Activated CD8-positive, alpha-beta memory T cell treated with anti-CD3 and anti-CD28 coated beads, Interleukin-2, amount 50 U/mL, for 48 hours (primary cell): ENCODE results near the gene TMEM150C.

Source experiments
- DNase-seq: peaks from one replicate; pipeline ENCODE4 v3.0.0-alpha.2; 2020

The TMEM150C gene

DNA sequence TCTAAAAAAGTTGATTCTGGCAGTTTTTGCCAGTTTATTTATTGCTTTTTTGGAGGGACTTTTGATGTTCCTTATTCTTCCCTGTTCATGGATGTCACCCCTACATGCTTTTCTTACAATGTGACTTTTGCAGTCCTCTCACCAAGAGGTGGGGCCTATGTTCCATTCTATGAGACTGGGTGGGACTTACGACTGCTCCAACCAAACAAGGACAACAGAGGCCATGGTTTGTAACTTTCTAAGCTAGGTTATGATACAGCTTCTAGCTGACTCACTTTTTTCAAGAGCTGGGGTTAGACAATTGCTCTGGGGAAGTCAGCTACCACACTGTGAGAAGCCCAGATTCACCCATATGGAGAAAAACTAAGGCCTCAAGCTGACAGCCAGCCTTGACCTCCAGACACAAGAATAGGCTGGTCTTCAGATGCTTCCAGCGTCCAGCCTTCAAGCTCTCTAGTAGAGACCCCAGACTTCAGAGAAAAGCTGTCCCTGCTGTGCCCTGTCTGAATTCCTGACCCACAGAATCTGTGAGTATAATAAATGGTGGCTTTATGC, 91.9 kb downstream of the TMEM150C start:
- DNase-seq: no peak

DNA sequence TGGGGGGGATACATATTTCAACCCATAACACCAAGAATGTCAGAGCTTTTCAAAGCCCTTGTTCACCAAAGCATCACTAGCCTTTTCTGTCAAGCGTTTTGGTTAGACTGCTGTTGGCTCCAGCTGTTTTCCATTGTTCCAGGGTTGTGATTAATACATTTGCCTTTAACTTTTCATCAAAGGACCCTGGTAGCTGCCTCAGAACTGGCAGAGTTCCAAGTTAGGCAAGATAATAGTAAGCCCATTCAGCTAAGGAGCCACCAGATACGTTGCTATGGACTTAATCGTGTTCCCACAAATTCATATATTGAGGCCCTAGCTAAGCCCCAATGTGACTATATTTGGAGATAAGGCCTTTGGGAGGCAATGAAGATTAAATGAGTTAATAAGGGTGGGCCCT, 94.3 kb downstream of the TMEM150C start:
- no peak for DNase-seq

DNA sequence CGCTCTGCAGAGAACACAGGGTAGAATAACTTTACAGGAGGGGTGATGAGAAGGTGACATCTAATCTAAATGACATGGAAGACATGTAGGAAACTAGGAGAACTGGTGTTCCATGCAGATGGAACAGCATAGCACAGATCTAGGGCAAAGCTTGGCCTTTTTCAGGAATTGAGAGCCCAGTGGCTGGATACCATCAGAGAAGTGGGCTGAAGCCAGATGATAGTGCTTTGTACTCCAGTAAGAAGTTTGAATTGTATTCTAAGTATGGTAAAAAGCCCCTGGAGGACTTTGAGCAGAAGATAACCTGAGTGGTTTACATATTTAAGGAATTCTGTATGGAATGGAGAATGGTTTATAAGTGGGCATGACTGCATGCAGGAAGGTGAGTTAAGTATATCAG, 98.6 kb downstream of the TMEM150C start:
- no peak for DNase-seq

DNA sequence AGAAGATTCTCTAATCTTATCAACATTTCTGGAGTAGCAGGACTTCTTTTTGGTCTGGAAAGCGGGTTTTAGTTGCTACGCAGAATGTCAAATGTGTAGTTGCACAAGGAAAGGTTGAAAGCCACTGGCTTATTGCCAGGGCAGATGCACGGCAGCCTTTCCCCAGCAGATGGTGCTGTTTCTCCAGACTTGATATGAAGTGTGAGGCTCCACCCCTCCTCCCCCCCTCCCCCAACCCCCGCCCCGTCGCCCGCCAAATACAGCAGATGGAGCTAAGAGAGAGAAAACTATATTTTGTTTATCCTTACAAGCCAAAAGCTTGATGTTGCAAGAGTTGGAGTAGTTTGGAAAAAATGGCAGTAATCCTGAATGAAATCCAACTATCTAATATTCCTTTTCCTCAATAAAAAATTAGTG, 99.4 kb downstream of the TMEM150C start:
- peak; percentile 91 for DNase-seq

DNA sequence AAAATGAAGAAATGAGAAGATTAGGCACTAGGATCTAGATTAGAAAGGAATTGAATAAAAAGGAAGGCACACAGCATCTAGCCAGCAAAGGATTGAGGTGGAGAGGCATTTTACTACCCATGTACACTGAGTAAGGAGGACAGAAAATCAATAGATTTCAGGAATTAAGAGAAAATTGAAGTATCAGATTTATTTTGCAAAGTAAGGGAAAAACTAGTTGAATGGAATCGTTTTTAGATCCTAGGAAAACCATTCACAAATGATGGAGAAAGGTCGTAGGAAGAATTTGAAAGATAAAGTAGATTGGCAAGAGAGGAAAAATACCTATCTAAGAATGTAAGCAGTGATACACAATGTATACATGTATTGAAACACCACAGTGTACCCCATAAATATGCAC, 100.1 kb downstream of the TMEM150C start:
- DNase-seq: no peak

DNA sequence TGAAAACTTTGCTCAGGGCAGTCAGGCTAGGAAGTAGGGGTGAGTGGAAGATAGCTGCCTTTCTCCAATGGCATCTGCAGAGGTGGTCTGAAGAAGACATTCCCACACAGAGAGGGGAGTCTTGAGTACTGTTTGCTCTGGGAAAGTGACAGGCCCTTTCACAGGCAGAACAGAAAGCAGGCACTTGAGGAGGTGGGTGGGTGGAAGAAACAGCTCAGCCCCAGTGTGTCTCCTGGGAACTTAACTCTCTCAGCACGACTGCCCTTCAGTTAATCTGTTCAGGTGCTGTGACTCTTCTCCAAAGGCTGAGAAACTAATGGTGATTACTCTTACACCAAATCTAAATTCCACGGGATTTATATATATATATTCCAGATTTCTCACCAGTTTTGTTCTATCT, 103.1 kb downstream of the TMEM150C start:
- DNase-seq: no peak

DNA sequence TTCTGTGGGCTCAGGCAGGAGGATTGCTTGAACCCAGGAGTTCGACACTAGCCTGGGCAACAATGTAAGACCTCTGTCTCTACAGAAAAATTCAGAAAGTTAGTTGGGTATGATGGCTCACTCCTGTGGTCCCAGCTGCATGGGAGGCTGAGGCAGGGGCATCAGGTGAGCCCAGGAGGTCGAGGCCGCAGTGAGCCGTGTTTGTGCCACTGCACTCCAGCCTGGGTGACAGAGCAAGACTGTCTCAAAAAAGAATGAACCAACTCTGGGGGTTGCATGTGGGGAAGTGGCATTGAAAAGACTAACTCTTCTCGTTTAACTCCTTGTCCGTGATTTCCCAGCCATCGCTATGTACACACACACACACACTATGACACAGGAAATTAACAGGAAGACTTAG, 104.5 kb downstream of the TMEM150C start:
- no peak for DNase-seq

DNA sequence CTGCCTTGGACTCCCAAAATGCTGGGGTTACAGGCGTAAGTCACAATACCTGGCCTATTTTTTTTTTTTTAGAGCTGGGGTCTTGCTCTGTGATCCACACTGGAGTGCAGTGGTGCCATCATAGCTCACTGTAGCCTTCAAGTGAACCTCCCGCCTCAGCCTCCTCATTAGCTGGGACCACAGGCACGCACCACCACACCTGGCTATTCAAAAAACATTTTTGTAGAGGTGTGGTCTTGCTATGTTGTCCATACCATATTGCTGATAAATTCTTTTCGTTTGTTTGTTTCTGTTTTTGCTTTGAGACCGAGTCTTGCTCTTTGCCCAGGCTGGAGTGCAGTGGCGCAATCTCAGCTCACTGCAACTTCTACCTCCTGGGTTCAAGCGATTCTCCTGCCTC, 109.8 kb downstream of the TMEM150C start:
- no peak for DNase-seq

DNA sequence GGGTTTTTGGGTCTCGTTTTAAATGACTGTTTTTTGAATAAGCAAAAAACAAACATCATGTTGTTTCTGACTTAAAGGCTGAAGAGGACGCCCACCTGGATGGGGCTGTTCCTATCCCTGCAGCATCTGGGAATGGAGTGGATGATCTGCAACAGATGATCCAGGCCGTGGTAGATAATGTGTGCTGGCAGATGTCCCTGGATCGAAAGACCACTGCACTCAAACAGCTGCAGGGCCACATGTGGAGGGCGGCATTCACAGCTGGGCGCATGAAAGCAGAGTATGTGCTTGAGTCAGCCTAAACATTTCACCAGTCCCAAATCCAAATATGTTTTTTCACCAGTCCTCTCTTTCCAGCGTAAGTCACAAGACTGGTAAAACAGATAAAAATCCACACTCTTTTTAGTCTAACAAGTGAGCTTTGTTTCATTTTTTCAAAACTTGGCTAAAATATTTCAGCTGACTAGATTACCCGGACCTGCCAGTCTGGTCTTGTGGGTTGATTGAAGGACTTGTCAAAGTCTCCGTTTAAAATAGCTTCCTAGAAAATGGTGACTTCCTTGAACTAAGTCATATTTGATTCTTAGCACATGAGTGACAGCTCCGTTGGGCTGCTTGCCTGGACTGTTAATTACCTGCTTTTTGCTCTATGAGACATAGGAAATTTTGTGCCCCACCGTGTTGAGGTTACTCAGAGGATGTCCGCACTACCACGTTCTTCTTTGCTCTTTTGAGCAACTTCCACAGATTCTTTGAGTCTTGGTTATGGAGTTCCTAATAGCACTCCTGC, 110.6 kb downstream of the TMEM150C start:
- no peak for DNase-seq

DNA sequence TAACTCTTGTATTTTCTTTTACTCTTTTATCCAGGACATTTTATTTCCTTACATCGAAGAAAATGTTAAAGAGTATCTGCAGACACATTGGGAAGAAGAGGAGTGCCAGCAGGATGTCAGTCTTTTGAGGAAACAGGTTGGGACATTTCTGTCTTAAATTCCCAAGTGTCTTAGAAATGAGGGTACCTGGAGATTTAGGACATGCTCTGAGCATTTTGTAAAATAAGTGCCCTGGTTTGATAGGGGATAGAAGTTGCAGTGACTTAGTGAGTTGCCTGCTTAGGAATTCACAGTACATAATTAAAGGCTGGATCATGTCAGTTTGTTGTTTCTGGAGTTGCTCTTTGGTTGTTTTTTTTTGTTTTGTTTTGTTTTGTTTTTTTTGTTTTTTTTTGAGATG, 113.9 kb downstream of the TMEM150C start:
- DNase-seq: no peak

DNA sequence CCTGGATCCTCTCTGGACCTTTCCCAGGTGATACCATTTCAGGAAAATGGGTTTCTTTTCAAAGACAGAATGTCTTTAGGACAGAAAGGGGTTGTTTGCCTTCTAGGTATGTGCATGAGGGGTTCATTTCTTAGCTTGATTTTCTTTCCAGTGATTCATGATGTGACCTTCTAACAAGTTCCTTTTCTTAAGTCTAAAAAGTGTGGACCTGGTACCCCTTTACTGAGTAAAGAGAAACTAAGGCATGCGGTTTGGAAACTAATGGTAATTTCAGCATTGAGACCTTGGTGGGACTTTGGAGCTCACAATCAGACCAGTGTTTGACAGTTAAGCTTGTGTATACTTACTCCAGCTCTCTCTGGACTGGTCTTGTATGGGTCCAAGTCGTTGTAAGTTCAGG, 122.7 kb downstream of the TMEM150C start:
- DNase-seq: no peak

DNA sequence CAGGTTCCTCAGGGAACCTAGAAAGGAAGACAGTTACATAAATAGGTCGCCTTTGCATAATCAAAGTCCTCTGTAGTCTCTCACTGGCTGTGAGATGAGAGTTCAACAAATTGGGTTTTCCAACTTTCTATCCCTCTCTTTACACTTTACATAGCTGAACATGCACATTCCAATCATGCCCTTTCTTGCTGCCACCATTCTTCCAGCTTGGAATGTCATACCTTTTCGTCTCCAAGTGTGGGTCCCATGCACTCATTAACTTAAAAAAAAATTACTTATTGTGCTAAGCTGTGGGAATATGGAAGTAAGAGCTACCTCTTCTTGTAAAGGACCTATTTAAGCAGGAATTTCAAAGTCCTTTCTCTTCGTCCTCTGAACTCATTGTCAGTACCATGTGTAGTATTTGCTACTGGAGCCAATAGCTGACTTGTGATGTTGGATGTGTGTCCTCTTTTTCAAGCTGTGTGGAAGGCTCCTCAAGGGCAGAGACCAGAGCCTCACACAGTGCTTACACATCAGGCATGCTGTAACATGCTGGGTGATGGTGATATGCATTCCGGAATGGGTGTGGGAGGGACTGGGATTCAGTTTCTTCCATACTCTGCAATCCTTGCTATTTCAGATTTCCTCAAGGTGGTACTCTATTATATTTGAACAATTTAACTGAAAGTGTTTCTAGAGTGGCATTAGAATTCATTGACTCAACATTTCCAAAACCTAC, 124.3 kb downstream of the TMEM150C start:
- DNase-seq: no peak

DNA sequence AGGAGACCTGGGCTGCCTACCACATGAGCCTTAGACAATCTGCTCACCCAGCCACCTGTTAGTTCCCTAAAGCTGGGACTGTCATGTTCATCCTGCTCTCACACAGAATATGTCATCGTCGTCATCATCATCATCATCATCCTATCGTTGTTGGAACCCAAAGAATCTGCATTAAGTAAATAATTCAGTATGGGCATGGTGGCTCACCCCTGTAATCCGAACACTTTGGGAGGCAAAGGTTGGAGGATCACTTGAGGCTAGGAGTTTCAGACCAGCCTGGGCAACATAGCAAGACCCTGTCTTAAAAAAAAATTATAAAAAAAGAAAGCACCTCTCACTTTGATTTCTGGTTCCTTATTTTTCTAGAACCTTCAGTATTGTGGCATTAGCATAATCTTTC, 125.0 kb downstream of the TMEM150C start:
- DNase-seq: no peak

DNA sequence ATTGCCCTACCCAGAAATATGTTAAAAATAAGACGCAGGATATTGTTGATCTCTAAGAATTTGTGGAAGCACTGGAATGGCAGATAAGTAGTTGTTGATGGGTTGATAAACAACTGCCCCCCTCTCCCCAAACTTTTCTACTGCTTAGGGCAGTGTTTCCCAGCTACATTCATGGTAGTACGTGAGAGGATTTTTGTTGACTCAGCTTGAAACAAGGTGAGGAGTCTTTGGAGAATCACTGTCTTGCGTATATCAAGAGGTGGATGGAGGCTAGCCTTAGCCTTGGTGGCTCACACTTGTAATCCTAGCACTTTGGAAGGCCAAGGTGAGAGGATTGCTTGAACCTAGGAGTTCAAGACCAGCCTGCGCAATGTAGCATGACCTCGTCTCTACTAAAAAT, 125.7 kb downstream of the TMEM150C start:
- no peak for DNase-seq

DNA sequence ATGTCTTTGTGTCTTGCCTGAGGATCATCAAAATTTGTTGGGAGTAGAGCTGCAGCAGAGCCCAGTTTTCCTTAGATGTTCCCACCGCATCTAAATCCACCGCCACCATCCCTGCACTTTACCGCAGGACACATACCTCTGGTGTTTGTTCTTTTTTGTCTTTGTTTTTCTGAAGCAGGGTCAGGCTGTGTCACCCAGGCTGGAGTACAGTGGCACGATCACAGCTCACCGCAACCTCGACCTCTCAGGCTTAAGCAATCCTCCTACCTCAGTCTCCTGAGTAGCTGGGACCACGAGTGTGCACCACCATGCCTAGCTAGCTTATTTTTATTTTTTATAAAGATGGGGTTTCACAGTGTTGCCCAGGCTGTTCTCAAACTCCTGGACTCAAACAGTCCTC, 126.8 kb downstream of the TMEM150C start:
- DNase-seq: no peak

DNA sequence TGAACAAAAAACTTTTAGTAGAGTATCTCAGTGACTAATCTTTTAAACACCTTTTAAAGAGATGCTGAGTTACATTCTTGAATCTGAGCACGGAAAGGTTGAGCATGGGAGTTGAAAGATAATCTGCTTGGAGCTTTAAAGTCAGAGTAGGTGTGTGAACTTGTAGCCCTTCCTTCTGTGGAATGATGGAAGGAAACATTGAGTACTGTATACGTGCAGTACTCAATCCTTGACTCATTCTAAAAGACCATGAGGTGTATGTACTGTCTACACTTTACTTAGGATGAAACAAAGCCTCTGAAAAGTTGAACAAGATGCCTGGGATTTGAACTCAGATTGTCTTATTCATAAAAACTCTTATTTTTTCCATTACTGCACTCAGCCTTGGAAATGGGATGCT, 128.0 kb downstream of the TMEM150C start:
- DNase-seq: no peak
